GM23248 (cell line): Measurements from ENCODE around the gene TPM2. TPM values are rescaled to one million over a fixed set of nuclear protein-coding genes. Genes with fewer than 3 reads are reported as not detected.
"Not testable (repeated sequence)": the region's sequence is repeated elsewhere in the genome, so short reads cannot be mapped to it uniquely, and the experiment has no call there.

Experiments used
- DNase-seq: peaks from one replicate; pipeline ENCODE4 v3.0.0-alpha.2; 2015
- H2AFZ ChIP-seq: fragments of 200-600 bp; sonication (generic); 2 replicates; pipeline ENCODE4 v1.6.1; 2016; ENCODE audit warnings: antibody characterized with exemption
- H3F3A ChIP-seq: fragments of 200-600 bp; sonication (generic); 2 replicates; pipeline ENCODE4 v1.6.1; 2016; ENCODE audit warnings: mild to moderate bottlenecking, antibody characterized with exemption, mixed run types; ENCODE audit not compliant: insufficient read depth
- H3K27ac ChIP-seq: fragments of 200-600 bp; sonication (generic); 2 replicates; pipeline ENCODE4 v1.5.1; 2016; ENCODE audit warnings: mild to moderate bottlenecking
- H3K27me3 ChIP-seq: fragments of 200-600 bp; sonication (generic); replicated peaks from 2 replicates; pipeline ENCODE4 v1.6.1; 2016; ENCODE audit warnings: mild to moderate bottlenecking; ENCODE audit not compliant: insufficient read depth
- H3K36me3 ChIP-seq: fragments of 200-600 bp; sonication (generic); 2 replicates; pipeline ENCODE4 v1.6.1; 2016; ENCODE audit warnings: low read depth, mild to moderate bottlenecking
- H3K4me1 ChIP-seq: fragments of 200-600 bp; sonication (generic); 2 replicates; pipeline ENCODE4 v1.6.1; 2016; ENCODE audit warnings: mild to moderate bottlenecking; ENCODE audit not compliant: insufficient read depth
- H3K4me2 ChIP-seq: fragments of 200-600 bp; sonication (generic); one replicate; pipeline ENCODE4 v1.6.1; 2016; ENCODE audit warnings: mild to moderate bottlenecking; ENCODE audit not compliant: unreplicated experiment
- H3K4me3 ChIP-seq: fragments of 200-600 bp; sonication (generic); 2 replicates; pipeline ENCODE4 v1.5.1; 2016; ENCODE audit warnings: mild to moderate bottlenecking
- H3K79me2 ChIP-seq: fragments of 200-600 bp; sonication (generic); 2 replicates; pipeline ENCODE4 v1.6.1; 2016; ENCODE audit warnings: mild to moderate bottlenecking; ENCODE audit not compliant: insufficient read depth
- H3K9ac ChIP-seq: fragments of 200-600 bp; sonication (generic); 2 replicates; pipeline ENCODE4 v1.6.1; 2016; ENCODE audit warnings: mild to moderate bottlenecking
- H3K9me2 ChIP-seq: fragments of 200-600 bp; sonication (generic); 2 replicates; pipeline ENCODE4 v1.6.1; 2016; ENCODE audit warnings: mixed run types, mild to moderate bottlenecking, moderate library complexity; ENCODE audit not compliant: insufficient read depth
- H3K9me3 ChIP-seq: fragments of 200-600 bp; sonication (generic); one replicate; pipeline ENCODE4 v1.6.1; 2017; ENCODE audit warnings: low read depth
- H4K20me1 ChIP-seq: fragments of 200-600 bp; sonication (generic); 2 replicates; pipeline ENCODE4 v1.6.0; 2016; ENCODE audit not compliant: insufficient read depth
- EZH2 ChIP-seq: fragments of 200-600 bp; sonication (generic); IDR thresholded peaks from 2 replicates; pipeline ENCODE4 v1.6.1; 2018; ENCODE audit warnings: antibody characterized with exemption, mild to moderate bottlenecking; ENCODE audit not compliant: insufficient read depth, poor library complexity, severe bottlenecking
- EZH2phosphoT487 ChIP-seq: fragments of 200-600 bp; sonication (generic); IDR thresholded peaks from 2 replicates; pipeline ENCODE4 v1.6.1; 2018; ENCODE audit warnings: antibody characterized with exemption, moderate library complexity, mild to moderate bottlenecking, low read depth; ENCODE audit not compliant: insufficient read depth
- WGBS, 2 experiments: methylation state at CpG; one replicate each; pipeline ENCODE4 v1.1.6; 2015 to 2017; ENCODE audit warnings: low lambda C conversion rate in 2 of 2, low coverage in 1 of 2; ENCODE audit errors: missing lambda C conversion rate in 2 of 2; 5-methylcytosine and 5-hydroxymethylcytosine counted together
- in situ Hi-C: fragments of 300-500 bp; cut with MboI; formaldehyde crosslinking; loops from 2 replicates; pipeline ENCODE4 v1.15.0; 2020
- polyA plus RNA-seq: library from polyadenylated mRNA; unstranded; fragments of >200 nt; fragmentation: Nextera tagmentation; extraction: Ambion mirVana; gene quantifications from 2 replicates; pipeline ENCODE4 v1.2.1, GENCODE V29; 2016
- total RNA-seq: library from RNA; depleted of rRNA; stranded (reverse); fragments of >200 nt; shearing (Covaris generic); gene quantifications from 2 replicates; pipeline ENCODE4 v1.2.3, GENCODE V29; 2014

The TPM2 gene
- total and polyA plus RNA-seq, 2 experiments from 2014 or later = 1,625 to 3,527 TPM

DNA sequence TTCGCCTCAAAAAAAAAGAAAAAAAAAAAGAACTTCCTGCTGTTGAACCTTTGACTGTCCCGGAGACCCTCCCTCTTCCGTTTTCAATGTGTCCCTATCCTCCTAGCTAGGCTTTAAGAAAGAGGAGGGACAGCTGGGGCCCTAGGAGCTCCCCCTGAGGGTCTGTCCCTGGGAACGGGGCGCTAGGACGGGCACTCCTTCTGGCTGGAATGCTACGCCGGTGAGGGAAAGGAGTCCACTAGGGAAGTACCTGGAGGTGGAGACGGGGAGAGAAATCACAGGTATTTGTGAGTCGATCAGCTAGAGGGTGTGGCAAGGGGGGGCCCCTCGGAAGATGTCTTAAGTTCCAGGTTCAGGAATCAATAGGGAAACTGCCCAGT lies 43.6 kb downstream of the TPM2 start:
- no peaks in the 10 kb centered on the region for H3K27me3 ChIP-seq
- H3K4me3 ChIP-seq = peak overlapping the region; percentile 75
- H4K20me1 ChIP-seq = no peaks in the 10 kb centered on the region
- H3K9me2 ChIP-seq = no peaks in the 10 kb centered on the region
- H3K4me1 ChIP-seq = peaks cover 51% of the 10 kb centered on the region
- 6% methylated on average over 10 to 11 of the region's 11 CpGs for WGBS, 2 experiments
- H3K27ac ChIP-seq = peak overlapping the region; percentile 93
- peak overlapping the region; percentile 87 for H2AFZ ChIP-seq
- peak overlapping the region; percentile 86 for H3K9ac ChIP-seq
- H3K4me2 ChIP-seq = peak overlapping the region; percentile 68
- no peaks in the 10 kb centered on the region for H3K9me3 ChIP-seq
- TF ChIP-seq EZH2 (no peak), EZH2phosphoT487 (no peak)
- H3K36me3 ChIP-seq = no peaks in the 10 kb centered on the region
- in situ Hi-C loops = no loop called here
- H3K79me2 ChIP-seq = 0 out of 2 replicates have a peak, but pooled peaks cover 5% of the 10 kb centered on the region
- peaks cover 34% of the 10 kb centered on the region for H3F3A ChIP-seq
- peak; percentile 54 for DNase-seq

DNA sequence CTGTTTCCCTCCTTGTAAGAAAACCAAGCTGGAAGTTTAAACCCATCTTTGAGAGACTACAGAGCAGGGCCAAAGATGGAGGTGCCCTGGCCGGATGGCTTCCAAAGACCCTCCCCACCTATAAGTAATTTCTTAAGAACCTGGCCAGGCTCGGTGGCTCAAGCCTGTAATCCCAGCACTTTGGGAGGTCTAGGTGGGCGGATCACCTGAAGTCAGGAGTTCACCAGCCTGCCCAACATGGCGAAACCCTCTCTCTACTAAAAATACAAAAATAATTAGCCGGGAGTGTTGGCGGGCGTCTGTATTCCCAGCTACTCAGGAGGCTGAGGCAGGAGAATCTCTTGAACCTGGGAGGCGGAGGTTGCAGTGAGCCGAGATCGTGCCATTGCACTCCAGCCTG lies 44.0 kb downstream of the TPM2 start:
- H3K27me3 ChIP-seq, in situ Hi-C loops, DNase-seq, H3K36me3 ChIP-seq, H3K9me3 ChIP-seq, H4K20me1 ChIP-seq, H3K79me2 ChIP-seq, H3K9me2 ChIP-seq: not testable (repeated sequence)
- WGBS, 2 experiments = 54 to 56% methylated on average over 8 to 10 of the region's 10 CpGs
- peak overlapping the region; percentile 93 for H3K27ac ChIP-seq
- H3K4me2 ChIP-seq = peak overlapping the region; percentile 68
- peak overlapping the region; percentile 86 for H3K9ac ChIP-seq
- H2AFZ ChIP-seq = peak overlapping the region; percentile 87
- H3K4me1 ChIP-seq = peaks cover 51% of the 10 kb centered on the region
- peak overlapping the region; percentile 75 for H3K4me3 ChIP-seq
- peaks cover 34% of the 10 kb centered on the region for H3F3A ChIP-seq

- WGBS, 2 experiments = 96% methylated on average over 12 of the region's 12 CpGs
- Histone ChIP-seq H3K9me2 (no peaks in the 10 kb centered on the region), H4K20me1 (no peaks in the 10 kb centered on the region), H3K79me2 (0 out of 2 replicates have a peak, but pooled peaks cover 5% of the 10 kb centered on the region), H3F3A (peaks cover 26% of the 10 kb centered on the region), H3K9me3 (no peaks in the 10 kb centered on the region), H3K27ac (no peak overlapping the region), H3K9ac (no peak overlapping the region), H2AFZ (no peak overlapping the region), H3K36me3 (no peaks in the 10 kb centered on the region), H3K27me3 (no peaks in the 10 kb centered on the region), H3K4me2 (no peak overlapping the region), H3K4me1 (peaks cover 29% of the 10 kb centered on the region), H3K4me3 (no peak overlapping the region)
- TF ChIP-seq EZH2 (no peak), EZH2phosphoT487 (no peak)
- no peak for DNase-seq
- in situ Hi-C loops = no loop called here
Measured at GRCh38 chr9:35643046-35643445, 46.7 kb downstream of the TPM2 start.

- in situ Hi-C loops, H3K27me3 ChIP-seq, H3K36me3 ChIP-seq, H3K9me3 ChIP-seq, H2AFZ ChIP-seq, H3K9ac ChIP-seq, H3K9me2 ChIP-seq, H3K4me2 ChIP-seq, H4K20me1 ChIP-seq, H3K4me3 ChIP-seq, H3K79me2 ChIP-seq, DNase-seq, H3K27ac ChIP-seq: not testable (repeated sequence)
- peaks cover 21% of the 10 kb centered on the region for H3F3A ChIP-seq
- WGBS, 2 experiments = 92 to 93% methylated on average over 3 of the region's 3 CpGs
- peaks cover 35% of the 10 kb centered on the region for H3K4me1 ChIP-seq
Measured at GRCh38 chr9:35641478-35641877, 48.2 kb downstream of the TPM2 start.

- in situ Hi-C loops, DNase-seq, H3K9me3 ChIP-seq, H4K20me1 ChIP-seq, H3K79me2 ChIP-seq, H3K4me3 ChIP-seq, H3K27ac ChIP-seq, H2AFZ ChIP-seq, H3K9me2 ChIP-seq, H3K9ac ChIP-seq, H3K4me2 ChIP-seq, H3K36me3 ChIP-seq, H3K27me3 ChIP-seq: not testable (repeated sequence)
- Histone ChIP-seq H3K4me1 (peaks cover 27% of the 10 kb centered on the region), H3F3A (peaks cover 18% of the 10 kb centered on the region)
- 90 to 93% methylated on average over 15 of the region's 15 CpGs for WGBS, 2 experiments
Measured at GRCh38 chr9:35640431-35640830, 49.3 kb downstream of the TPM2 start.
